Activated CD4-positive, alpha-beta T cell treated with anti-CD3 and anti-CD28 coated beads, Interleukin-2, amount 10 ng/mL, durations not matched to agents 7 days and 5 days (primary cell): Measurements from ENCODE around the gene OOSP4A. TPM values are rescaled to one million over a fixed set of nuclear protein-coding genes. Genes with fewer than 3 reads are reported as not detected.
"Not testable (repeated sequence)": the region's sequence is repeated elsewhere in the genome, so short reads cannot be mapped to it uniquely, and the experiment has no call there.

Source experiments
- CTCF ChIA-PET: fragments of 350-600 bp; sonication (Branson Sonifier 250); formaldehyde crosslinking; loops from one replicate; lab custom pipeline; 2021; ENCODE audit warnings: antibody characterized with exemption; lab: Charles Lee
- POLR2A ChIA-PET: fragments of 350-600 bp; sonication (Branson Sonifier 250); formaldehyde crosslinking; loops from one replicate; lab custom pipeline; 2021; ENCODE audit warnings: antibody characterized with exemption; lab: Charles Lee
- DNase-seq: peaks from one replicate; pipeline ENCODE4 v3.0.0-alpha.2; 2020
- H3K27ac Mint-ChIP-seq: one replicate; pipeline ENCODE4 v1.8.0; 2021; ENCODE audit warnings: mild to moderate bottlenecking, moderate library complexity, mixed read lengths
- H3K27me3 Mint-ChIP-seq: one replicate; pipeline ENCODE4 v1.8.0; 2021; ENCODE audit warnings: mixed read lengths
- H3K36me3 Mint-ChIP-seq: one replicate; pipeline ENCODE4 v1.8.0; 2021; ENCODE audit warnings: low read depth, mixed read lengths
- H3K4me1 Mint-ChIP-seq: one replicate; pipeline ENCODE4 v1.8.0; 2021; ENCODE audit warnings: mixed read lengths
- H3K4me3 Mint-ChIP-seq: one replicate; pipeline ENCODE4 v1.8.0; 2021; ENCODE audit warnings: mild to moderate bottlenecking, moderate library complexity, mixed read lengths
- H3K9me3 Mint-ChIP-seq: one replicate; pipeline ENCODE4 v1.8.0; 2021; ENCODE audit warnings: mixed read lengths
- total RNA-seq, 2 experiments: library from RNA; stranded (reverse); gene quantifications; one replicate each; pipeline ENCODE4 v1.2.3, GENCODE V29; 2021

OOSP4A gene
- total RNA-seq, 2 experiments from 2014 or later: not detected

- Mint-ChIP-seq H3K27ac (no peak overlapping the region), H3K27me3 (peaks cover 4% of the 10 kb centered on the region), H3K4me1 (no peaks in the 10 kb centered on the region), H3K36me3 (no peaks in the 10 kb centered on the region), H3K9me3 (no peaks in the 10 kb centered on the region), H3K4me3 (no peak overlapping the region)
- no peak for DNase-seq
- CTCF ChIA-PET: no interaction called here
- POLR2A ChIA-PET: no interaction called here
These were observed 9.5 kb upstream of the OOSP4A start for GRCh38 chr11:59954219-59954847.

DNA sequence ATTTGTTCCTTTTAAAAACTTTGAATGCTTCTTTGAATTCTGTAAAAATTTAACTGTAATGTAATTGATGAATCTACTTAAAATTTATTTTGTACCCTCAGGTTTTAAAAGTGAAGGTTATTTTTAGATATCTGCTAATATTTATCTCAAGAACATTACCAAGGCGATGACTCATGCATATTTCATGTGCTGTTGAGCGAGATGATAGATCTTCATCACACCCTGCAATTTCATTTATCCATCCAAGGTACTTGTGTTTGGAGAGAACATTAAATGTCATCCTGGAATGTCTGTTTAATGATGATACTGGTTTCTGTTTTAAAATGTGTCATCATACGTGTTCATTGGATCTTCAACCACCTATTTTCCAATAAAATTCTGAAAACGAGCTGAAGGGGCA, 6.7 kb upstream of the OOSP4A start:
- POLR2A ChIA-PET: no interaction called here
- no peak overlapping the region for H3K27ac Mint-ChIP-seq
- H3K36me3 Mint-ChIP-seq: no peaks in the 10 kb centered on the region
- CTCF ChIA-PET: no interaction called here
- DNase-seq: no peak
- no peaks in the 10 kb centered on the region for H3K9me3 Mint-ChIP-seq
- H3K4me1 Mint-ChIP-seq: no peaks in the 10 kb centered on the region
- no peak overlapping the region for H3K4me3 Mint-ChIP-seq
- H3K27me3 Mint-ChIP-seq: peaks cover 4% of the 10 kb centered on the region

DNA sequence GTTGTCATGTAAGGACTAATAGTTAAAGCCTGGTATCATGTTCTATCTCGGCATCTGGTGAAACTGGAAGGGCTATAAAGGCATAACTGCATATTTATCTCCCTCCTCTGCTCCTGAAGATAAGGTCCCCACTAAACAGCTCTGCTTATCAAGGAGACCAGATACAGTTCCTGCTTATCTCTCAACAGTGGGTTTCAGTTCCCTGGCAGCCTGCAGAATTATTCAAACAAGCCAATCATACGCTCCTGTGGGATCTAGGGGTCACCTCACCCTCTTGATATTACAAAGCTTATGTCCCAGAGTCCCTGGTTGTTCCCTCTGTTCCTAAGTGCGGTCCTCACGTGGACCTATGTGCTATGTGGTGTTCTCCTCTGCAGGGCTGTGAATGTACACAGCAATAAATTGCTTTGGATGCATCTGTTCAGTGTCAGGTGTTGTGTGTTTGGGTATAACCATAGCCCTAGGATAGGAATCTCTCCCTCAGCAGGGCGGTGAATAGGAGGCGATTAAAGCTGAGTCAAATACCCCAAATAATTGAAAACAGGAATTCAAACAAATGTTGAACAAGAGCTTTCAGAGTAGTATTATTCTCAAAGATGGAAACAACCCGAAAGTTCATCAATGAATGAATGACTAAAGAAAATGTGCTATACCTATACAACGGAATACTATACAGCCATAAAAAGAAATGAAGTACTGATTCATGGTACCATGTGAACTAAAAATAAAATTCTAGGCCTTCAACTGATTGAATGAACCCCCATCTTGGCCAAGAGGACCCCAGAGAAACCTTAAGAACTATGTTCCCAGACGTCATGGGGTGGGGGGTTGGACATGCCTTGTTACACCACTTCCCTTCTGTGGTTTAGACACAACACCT, 3.1 kb upstream of the OOSP4A start:
- DNase-seq: no peak
- POLR2A ChIA-PET: no interaction called here
- Mint-ChIP-seq H3K4me3 (no peak overlapping the region), H3K27me3 (peaks cover 2% of the 10 kb centered on the region), H3K9me3 (no peaks in the 10 kb centered on the region), H3K27ac (no peak overlapping the region), H3K36me3 (no peaks in the 10 kb centered on the region), H3K4me1 (no peaks in the 10 kb centered on the region)
- CTCF ChIA-PET: interaction anchor here (0.7 to 0.9 kb wide), 2 partner anchors 12 to 236 kb away, joined by 3 read pairs; no protein-coding TSS in a partner anchor

- no peak for DNase-seq
- Mint-ChIP-seq H3K27ac (no peak overlapping the region), H3K4me3 (no peak overlapping the region), H3K27me3 (peaks cover 2% of the 10 kb centered on the region), H3K9me3 (no peaks in the 10 kb centered on the region), H3K4me1 (no peaks in the 10 kb centered on the region), H3K36me3 (no peaks in the 10 kb centered on the region)
- CTCF ChIA-PET: no interaction called here
- POLR2A ChIA-PET: no interaction called here
These were observed 1.7 kb upstream of the OOSP4A start for GRCh38 chr11:59962107-59962482.

- no peaks in the 10 kb centered on the region for H3K4me1 Mint-ChIP-seq
- no peak for DNase-seq
- POLR2A ChIA-PET: no interaction called here
- CTCF ChIA-PET: no interaction called here
- H3K27me3 Mint-ChIP-seq: peaks cover 7% of the 10 kb centered on the region
- no peak overlapping the region for H3K4me3 Mint-ChIP-seq
- no peak overlapping the region for H3K27ac Mint-ChIP-seq
- no peaks in the 10 kb centered on the region for H3K9me3 Mint-ChIP-seq
- H3K36me3 Mint-ChIP-seq: no peaks in the 10 kb centered on the region
These were observed 1.6 kb downstream of the OOSP4A start for GRCh38 chr11:59965424-59965823.

DNA sequence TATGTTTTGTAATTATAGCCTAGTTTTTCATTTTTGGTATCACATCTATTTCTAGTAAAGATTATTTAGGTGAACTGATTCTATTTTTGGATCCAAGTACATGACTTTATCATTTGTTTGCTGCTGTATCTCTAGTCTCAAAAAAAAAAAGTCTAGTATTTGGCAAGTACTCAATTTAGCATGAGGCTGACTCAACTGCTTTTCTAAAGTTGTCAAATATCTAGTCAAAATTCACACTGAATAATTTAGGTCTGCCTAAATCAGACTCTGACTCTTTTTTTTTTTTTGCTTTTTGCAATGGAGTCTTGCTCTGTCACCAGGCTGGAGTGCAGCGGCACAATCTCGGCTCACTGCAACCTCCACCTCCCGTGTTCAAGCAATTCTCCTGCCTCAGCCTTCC, 2.4 kb downstream of the OOSP4A start:
- POLR2A ChIA-PET: no interaction called here
- H3K4me3 Mint-ChIP-seq: no peak overlapping the region

GRCh38 chr11:59967677-59968394, 4.0 kb downstream of the OOSP4A start:
- no peaks in the 10 kb centered on the region for H3K36me3 Mint-ChIP-seq
- POLR2A ChIA-PET: no interaction called here
- peaks cover 7% of the 10 kb centered on the region for H3K27me3 Mint-ChIP-seq
- no peak overlapping the region for H3K27ac Mint-ChIP-seq
- CTCF ChIA-PET: no interaction called here
- DNase-seq: no peak
- no peak overlapping the region for H3K4me3 Mint-ChIP-seq
- H3K4me1 Mint-ChIP-seq: no peaks in the 10 kb centered on the region
- no peaks in the 10 kb centered on the region for H3K9me3 Mint-ChIP-seq

More for the DNA sequence above, 2.4 kb downstream of the OOSP4A start:
- Mint-ChIP-seq H3K27ac (no peak overlapping the region), H3K36me3 (no peaks in the 10 kb centered on the region), H3K4me1 (no peaks in the 10 kb centered on the region), H3K27me3 (peaks cover 7% of the 10 kb centered on the region), H3K9me3 (no peaks in the 10 kb centered on the region)
- CTCF ChIA-PET: no interaction called here
- no peak for DNase-seq

DNA sequence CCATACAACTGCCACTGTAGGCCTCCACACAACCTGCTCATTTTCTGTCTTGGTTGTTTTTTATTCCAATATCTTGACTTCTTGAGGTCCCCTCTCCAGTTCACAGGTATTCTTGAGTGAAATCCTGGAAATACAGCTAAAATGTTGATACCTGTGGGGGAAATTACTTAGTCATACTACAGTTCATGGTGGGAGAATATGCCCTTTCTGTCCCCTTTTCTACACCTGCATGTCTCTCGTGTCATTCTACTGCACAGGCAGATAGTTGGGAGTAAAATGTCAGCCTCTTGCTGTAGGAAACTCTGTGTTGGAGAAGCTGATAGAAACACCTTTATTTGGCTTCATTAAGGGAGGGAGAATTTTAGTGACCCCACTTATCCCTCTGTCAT, 4.6 kb downstream of the OOSP4A start:
- ChIA-PET CTCF (no interaction called here), POLR2A (no interaction called here)
- H3K4me1 Mint-ChIP-seq: no peaks in the 10 kb centered on the region
- H3K36me3 Mint-ChIP-seq: no peaks in the 10 kb centered on the region
- H3K4me3 Mint-ChIP-seq: no peak overlapping the region
- H3K27me3 Mint-ChIP-seq: peaks cover 7% of the 10 kb centered on the region
- H3K9me3 Mint-ChIP-seq: no peaks in the 10 kb centered on the region
- no peak for DNase-seq
- no peak overlapping the region for H3K27ac Mint-ChIP-seq

GRCh38 chr11:59973097-59973496, 9.3 kb downstream of the OOSP4A start:
- ChIA-PET CTCF (no interaction called here), POLR2A (no interaction called here)
- H3K9me3 Mint-ChIP-seq: no peaks in the 10 kb centered on the region
- DNase-seq: no peak
- peaks cover 2% of the 10 kb centered on the region for H3K27me3 Mint-ChIP-seq
- H3K4me3 Mint-ChIP-seq: no peak overlapping the region
- no peaks in the 10 kb centered on the region for H3K4me1 Mint-ChIP-seq
- no peaks in the 10 kb centered on the region for H3K36me3 Mint-ChIP-seq
- H3K27ac Mint-ChIP-seq: no peak overlapping the region

DNA sequence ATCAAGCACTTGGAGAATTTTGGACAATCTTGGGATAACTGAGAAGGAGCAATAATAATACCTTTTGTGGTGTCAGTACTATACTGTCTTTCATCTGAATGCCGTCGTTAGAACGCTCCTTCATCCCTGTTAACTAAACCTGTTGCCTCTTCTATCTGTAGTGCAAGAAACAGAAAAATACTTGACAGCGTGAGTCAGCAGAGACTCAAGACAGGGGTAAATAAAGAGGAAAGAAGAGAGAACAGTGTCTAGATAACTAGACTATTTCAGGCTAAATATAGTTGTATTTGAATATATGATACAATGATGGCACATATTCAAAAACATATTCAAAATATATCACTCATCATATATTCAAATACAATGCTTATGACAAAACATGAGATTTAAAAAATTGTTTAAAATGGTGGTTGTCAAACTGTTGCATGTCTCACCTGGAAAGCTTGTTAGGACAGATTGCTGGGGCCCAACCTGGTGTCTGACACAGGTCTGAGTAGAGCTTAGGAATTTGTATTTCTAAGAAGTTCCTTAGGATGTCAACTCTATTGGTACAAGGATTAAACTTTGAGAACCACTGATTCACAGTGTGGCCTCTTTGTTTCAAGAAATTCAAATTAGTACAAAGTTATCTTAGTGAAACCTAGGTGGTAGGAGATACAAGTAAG, 17.4 kb downstream of the OOSP4A start:
- Mint-ChIP-seq H3K36me3 (no peaks in the 10 kb centered on the region), H3K27me3 (peaks cover 11% of the 10 kb centered on the region), H3K9me3 (no peaks in the 10 kb centered on the region), H3K27ac (no peak overlapping the region), H3K4me1 (no peaks in the 10 kb centered on the region), H3K4me3 (no peak overlapping the region)
- ChIA-PET CTCF (no interaction called here), POLR2A (no interaction called here)
- DNase-seq: no peak

DNA sequence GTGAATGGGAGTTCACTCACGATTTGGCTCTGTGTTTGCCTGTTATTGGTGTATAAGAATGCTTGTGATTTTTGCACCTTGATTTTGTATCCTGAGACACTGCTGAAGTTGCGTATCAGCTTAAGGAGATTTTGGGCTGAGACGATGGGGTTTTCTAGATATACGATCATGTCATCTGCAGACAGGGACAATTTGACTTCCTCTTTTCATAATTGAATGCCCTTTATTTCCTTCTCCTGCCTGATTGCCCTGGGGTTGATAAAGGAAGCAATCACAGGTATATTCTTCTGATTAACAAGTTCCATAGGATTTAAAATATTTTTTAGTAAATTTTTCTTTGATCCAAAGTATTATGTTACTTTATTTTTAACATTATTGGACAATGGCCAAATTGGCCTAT, 18.2 kb downstream of the OOSP4A start:
- POLR2A ChIA-PET, DNase-seq, H3K4me1 Mint-ChIP-seq, H3K9me3 Mint-ChIP-seq, CTCF ChIA-PET, H3K27ac Mint-ChIP-seq, H3K36me3 Mint-ChIP-seq, H3K4me3 Mint-ChIP-seq: not testable (repeated sequence)
- H3K27me3 Mint-ChIP-seq: peaks cover 11% of the 10 kb centered on the region

DNA sequence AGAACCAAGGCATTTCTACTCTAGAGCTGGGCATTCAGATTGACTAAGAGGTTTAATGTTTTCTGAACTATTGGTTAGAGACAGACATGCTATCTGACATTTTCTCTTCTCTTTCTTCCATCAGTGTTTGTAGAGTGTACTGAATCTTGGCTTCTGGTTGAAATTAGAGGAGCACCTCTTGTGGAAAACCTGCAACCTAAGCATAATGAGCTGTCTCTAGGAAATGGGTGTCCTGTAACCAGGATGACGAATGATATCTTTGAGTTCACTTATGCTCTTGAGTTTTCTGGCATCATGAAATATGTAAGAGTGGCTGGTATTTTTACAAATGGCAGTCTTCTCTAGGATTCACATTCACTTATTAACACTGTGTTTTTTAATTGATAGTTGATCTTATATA, 19.4 kb downstream of the OOSP4A start:
- Mint-ChIP-seq H3K4me1 (no peaks in the 10 kb centered on the region), H3K27ac (no peak overlapping the region), H3K4me3 (no peak overlapping the region), H3K36me3 (no peaks in the 10 kb centered on the region), H3K9me3 (no peaks in the 10 kb centered on the region), H3K27me3 (peaks cover 11% of the 10 kb centered on the region)
- ChIA-PET POLR2A (no interaction called here), CTCF (interaction anchor here (1.2 kb wide), 1 partner anchor 11 kb away, joined by 3 read pairs; no protein-coding TSS in a partner anchor)
- no peak for DNase-seq

DNA sequence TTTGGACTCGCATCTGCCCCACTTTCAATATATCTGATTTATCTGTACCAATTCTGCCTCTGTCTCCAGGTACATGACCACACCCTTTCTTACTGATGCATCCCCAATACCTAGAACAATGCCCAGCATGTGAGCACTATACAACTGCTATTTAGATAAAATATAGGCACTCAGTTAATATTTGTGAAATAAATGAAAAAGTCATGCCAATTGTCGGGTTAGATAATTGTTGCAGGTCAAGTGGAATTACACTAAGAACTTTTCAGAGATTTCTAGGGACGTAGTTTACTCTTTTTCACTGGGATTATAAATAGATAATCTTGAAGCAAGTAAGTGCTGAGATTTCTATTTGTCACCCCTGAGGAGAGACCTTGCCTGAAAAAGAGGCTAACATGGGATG, 20.5 kb downstream of the OOSP4A start:
- CTCF ChIA-PET: no interaction called here
- H3K36me3 Mint-ChIP-seq: no peaks in the 10 kb centered on the region
- H3K27me3 Mint-ChIP-seq: peaks cover 10% of the 10 kb centered on the region
- no peaks in the 10 kb centered on the region for H3K4me1 Mint-ChIP-seq
- H3K4me3 Mint-ChIP-seq: no peak overlapping the region
- H3K9me3 Mint-ChIP-seq: no peaks in the 10 kb centered on the region
- no peak overlapping the region for H3K27ac Mint-ChIP-seq
- no peak for DNase-seq
- POLR2A ChIA-PET: no interaction called here
